ENCODE results near the gene GPR62.
"Not testable (repeated sequence)": the region's sequence is repeated elsewhere in the genome, so short reads cannot be mapped to it uniquely, and the experiment has no call there.

Gene GPR62

DNA sequence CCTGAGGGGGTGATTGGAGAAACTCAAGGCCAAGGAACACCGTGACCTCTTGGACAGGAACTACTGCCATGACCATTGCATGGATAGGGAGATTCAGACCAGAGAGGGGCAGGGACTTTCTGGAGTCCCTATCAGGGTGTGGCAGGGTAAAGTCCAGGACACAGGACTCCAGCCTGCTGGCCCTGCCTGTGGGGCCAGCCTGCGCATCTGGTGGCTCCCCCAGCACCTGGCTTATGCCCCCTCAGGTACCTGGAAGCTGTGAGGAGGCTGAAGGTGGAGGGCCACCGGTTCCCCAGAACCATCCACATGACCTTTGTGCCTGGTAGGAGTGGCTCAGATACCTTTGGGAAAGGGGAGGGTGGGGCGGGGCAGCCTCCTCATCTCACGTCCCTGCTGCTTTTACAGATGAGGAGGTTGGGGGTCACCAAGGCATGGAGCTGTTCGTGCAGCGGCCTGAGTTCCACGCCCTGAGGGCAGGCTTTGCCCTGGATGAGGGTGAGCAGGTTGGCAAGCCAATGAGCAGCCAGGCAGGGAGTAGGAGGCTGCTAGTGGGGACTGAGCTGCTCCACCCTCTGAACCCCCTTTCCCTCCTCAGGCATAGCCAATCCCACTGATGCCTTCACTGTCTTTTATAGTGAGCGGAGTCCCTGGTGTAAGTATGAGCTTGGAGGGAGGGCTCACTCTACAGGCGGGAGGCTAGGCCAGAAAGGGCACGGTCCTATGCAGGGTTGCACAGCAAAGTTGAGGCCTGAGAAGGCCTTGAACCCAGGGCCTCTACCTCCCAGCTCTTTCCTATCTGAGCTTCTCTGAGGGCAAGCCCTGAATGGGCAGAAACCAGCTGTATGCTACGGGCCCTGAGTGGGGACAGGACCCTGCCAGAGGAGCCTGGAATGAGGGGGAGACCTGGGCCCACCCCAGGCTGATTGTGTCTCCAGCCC, 31.1 kb downstream of the GPR62 start:
- DNase-seq (ENCODE audit: extremely low read depth, low read depth): no peak
- TF ChIP-seq, protein P1, sequence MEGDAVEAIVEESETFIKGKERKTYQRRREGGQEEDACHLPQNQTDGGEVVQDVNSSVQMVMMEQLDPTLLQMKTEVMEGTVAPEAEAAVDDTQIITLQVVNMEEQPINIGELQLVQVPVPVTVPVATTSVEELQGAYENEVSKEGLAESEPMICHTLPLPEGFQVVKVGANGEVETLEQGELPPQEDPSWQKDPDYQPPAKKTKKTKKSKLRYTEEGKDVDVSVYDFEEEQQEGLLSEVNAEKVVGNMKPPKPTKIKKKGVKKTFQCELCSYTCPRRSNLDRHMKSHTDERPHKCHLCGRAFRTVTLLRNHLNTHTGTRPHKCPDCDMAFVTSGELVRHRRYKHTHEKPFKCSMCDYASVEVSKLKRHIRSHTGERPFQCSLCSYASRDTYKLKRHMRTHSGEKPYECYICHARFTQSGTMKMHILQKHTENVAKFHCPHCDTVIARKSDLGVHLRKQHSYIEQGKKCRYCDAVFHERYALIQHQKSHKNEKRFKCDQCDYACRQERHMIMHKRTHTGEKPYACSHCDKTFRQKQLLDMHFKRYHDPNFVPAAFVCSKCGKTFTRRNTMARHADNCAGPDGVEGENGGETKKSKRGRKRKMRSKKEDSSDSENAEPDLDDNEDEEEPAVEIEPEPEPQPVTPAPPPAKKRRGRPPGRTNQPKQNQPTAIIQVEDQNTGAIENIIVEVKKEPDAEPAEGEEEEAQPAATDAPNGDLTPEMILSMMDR (IDR thresholded peaks at IDR 0.05; ENCODE audit: low read depth, low read length): no peak

DNA sequence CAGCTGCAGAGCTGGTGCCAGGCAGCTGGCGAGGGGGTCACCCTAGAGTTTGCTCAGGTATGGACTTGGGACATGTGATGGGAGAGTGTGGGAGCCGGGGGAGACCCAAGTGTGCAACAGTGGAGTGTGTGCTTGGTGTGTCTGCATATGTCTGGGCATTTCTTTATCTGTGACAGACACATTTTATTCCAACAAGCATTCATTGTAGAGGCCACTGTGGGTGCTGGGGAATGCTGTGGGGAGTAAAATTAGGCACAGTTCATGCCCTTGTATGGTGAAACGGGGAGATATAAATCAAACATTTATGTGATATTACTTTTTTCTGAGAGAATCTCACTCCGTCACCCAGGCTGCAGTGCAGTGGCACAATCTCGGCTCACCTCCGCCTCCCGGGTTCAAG, 32.4 kb downstream of the GPR62 start:
- no peak for DNase-seq (ENCODE audit: extremely low read depth, low read depth)
- TF ChIP-seq, protein P1 (IDR thresholded peaks at IDR 0.05; ENCODE audit: low read depth, low read length): no peak

DNA sequence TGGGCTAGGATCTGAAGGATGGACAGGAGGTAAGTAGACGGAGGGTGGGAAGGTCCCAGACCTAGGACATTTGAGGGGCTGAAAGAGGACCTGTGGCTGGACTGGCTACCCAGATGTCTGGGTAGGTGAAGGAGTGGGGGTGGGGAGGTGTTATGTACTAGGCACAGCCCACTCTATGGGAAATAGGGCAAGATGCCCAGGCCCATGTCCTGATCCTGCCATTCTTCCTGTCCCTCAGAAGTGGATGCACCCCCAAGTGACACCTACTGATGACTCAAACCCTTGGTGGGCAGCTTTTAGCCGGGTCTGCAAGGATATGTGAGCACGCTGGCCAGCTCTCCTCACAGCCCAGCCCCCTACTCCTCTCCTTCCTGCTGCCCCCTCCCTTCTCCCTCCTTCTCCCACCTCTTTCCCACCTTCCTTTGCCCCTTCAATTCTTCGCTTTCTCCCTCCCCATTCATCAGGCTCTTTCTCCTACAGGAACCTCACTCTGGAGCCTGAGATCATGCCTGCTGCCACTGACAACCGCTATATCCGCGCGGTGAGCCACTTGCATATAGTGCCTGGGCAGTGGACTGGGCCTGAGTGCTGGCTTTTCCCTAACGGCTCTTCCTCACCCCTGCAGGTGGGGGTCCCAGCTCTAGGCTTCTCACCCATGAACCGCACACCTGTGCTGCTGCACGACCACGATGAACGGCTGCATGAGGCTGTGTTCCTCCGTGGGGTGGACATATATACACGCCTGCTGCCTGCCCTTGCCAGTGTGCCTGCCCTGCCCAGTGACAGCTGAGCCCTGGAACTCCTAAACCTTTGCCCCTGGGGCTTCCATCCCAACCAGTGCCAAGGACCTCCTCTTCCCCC, 33.3 kb downstream of the GPR62 start:
- TF ChIP-seq, protein P1 (IDR thresholded peaks at IDR 0.05; ENCODE audit: low read depth, low read length): no peak
- no peak for DNase-seq (ENCODE audit: extremely low read depth, low read depth)

DNA sequence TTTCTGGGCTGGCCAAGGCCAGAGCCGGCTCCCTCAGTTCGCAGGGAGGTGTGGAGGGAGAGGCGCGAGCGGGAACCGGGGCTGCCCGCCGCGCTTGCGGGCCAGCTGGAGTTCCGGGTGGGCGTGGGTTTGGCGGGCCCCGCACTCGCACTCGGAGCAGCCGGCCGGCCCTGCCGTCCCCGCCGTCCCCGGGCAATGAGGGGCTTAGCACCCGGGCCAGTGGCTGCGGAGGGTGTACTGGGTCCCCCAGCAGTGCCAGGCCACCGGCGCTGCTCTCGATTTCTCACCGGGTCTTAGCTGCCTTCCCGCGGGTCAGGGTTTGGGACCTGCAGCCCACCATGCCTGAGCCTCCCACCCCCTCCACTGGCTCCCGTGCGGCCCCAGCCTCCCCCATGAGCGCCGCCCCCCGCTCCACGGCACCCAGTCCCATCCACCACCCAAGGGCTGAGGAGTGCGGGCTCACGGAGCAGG, 35.4 kb downstream of the GPR62 start:
- DNase-seq (ENCODE audit: extremely low read depth, low read depth): not testable (repeated sequence)

DNA sequence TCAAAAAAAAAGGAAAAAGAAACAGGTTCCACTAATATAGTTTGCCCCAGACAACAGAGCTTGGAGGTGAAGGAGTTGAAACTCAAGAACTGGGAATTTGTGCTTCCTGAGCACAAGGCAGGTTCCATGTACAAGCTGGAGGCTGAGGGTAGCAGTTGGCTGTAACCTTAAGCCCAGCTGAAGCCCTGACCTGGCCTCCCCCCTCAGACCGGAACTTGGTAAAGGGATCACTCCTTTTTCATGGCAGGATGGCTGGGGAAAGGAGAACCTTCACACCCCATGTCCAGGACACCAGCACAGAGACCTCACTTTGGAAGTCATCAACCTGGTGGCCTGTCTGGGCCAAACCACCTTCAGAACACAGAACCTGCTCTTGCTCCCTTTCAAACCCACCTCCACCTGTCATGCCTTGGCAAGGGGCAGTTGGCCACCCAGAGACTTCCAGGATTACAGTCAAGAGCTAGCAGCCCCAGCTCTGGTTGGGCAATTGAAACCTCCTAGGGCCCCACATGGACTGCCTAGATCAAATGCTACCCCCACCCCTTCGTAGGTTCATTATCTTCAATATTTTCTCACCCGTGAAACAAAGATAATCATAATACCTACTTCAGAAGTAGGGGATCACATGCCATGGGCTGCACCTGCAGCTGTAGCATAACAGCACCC, 37.0 kb downstream of the GPR62 start:
- DNase-seq (ENCODE audit: extremely low read depth, low read depth): no peak
- TF ChIP-seq, protein P1 (IDR thresholded peaks at IDR 0.05; ENCODE audit: low read depth, low read length): no peak

DNA sequence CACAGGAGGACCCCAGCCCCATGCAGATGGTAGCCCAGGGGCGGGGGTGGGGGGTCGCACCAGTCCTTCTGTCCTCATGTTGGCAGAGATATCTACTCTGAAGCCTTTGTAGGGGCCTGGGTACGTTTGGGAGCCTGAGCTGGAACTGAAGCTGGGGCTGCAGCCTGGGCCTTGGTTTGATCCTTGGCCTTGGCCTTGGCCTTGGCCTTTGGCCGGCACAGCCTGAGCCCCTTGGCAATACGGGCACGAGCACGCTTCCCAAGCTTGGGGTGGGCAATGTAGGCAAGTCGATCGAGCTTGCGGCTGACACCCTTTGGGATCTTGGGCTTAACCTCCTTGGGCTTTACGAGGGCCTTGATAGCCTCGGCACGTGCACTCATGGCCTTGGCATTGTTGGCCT, 38.5 kb downstream of the GPR62 start:
- not testable (repeated sequence) for DNase-seq (ENCODE audit: extremely low read depth, low read depth)

DNA sequence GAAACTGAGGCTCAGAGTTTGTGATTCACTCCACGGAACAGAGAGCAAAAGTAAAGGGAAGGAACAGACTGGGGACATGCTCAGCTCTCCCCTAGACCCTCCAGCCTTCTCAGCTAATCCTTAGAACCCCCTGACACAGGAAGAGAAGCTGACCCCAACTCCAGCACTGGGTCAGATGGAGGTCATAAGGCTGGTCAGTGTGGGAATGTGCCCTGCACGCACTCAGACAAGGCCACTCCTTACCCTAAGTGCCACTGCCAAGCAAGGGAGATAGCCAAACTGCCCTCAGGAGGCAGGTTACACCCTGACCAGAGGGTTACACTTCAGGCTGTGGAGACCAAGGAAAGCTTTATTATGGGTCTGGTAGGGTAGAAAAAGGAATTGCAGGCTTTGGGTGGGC, 39.3 kb downstream of the GPR62 start:
- DNase-seq (ENCODE audit: extremely low read depth, low read depth): no peak
- TF ChIP-seq, protein P1 (IDR thresholded peaks at IDR 0.05; ENCODE audit: low read depth, low read length): no peak

All from AG09319 (cell line).